ENCODE results near the gene CA10. TPM values are rescaled to one million over a fixed set of nuclear protein-coding genes. Genes with fewer than 3 reads are reported as not detected.

CA10 gene
- total RNA-seq, 4 donors from 2014 or later: 0.96 to 4.1 (median 1.1) TPM; not detected in 1

DNA sequence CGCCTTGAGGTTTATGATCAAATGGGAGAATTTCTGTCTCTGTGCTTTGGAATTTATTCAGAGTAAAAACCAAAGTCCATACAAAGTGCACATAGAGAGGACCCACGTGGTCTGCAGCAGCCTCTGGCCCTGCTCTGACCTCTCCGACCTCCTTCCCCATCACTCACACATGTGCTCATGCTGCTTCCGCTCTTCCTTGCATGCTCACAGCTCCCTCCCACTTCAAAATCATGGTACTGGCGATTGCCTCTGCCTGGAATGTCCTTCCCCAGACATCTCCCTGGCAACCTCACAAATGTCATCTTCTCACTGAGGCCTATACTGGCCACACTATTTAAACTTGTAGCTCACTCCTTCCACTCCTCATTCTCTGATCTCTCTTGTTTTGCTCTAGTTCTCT is 418.0 kb downstream of the CA10 start:
- in situ Hi-C loops (cut with MboI; ENCODE audit: low pct_ligation_motif_present in 1 of 4, low pct_unique_long_range_greater_than_20kb in 1 of 4, low sequenced_read_pairs in 3 of 4): loop anchor here in 2 of 4 donors (10.0 to 25.0 kb wide), 2 partner anchors 64 to 103 kb away; no protein-coding TSS in a partner anchor
- TF ChIP-seq POLR2AphosphoS5 (IDR thresholded peaks at IDR 0.05): no peak
- TF ChIP-seq, protein P1, sequence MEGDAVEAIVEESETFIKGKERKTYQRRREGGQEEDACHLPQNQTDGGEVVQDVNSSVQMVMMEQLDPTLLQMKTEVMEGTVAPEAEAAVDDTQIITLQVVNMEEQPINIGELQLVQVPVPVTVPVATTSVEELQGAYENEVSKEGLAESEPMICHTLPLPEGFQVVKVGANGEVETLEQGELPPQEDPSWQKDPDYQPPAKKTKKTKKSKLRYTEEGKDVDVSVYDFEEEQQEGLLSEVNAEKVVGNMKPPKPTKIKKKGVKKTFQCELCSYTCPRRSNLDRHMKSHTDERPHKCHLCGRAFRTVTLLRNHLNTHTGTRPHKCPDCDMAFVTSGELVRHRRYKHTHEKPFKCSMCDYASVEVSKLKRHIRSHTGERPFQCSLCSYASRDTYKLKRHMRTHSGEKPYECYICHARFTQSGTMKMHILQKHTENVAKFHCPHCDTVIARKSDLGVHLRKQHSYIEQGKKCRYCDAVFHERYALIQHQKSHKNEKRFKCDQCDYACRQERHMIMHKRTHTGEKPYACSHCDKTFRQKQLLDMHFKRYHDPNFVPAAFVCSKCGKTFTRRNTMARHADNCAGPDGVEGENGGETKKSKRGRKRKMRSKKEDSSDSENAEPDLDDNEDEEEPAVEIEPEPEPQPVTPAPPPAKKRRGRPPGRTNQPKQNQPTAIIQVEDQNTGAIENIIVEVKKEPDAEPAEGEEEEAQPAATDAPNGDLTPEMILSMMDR (IDR thresholded peaks at IDR 0.05): no peak
- no peak for TF ChIP-seq POLR2A (IDR thresholded peaks at IDR 0.05)
- no peak for TF ChIP-seq EP300 (IDR thresholded peaks at IDR 0.05; ENCODE audit: low read depth)
- DNase-seq: no peak
- Histone ChIP-seq H3K9me3 (no peaks in the 10 kb centered on the region), H3K36me3 (no peaks in the 10 kb centered on the region), H3K4me3 (no peak overlapping the region), H3K27ac (no peak overlapping the region), H3K27me3 (no peaks in the 10 kb centered on the region), H3K4me1 (peaks cover 0 to 10% (median 3%) of the 10 kb centered on the region in 4 donors)
- intact Hi-C loops (cut with DNase I; ENCODE audit: low total_unique reads): no loop called here
- WGBS, 2 donors (ENCODE audit: low coverage in 1 of 2): 43 to 73% methylated on average over 1 to 5 of the region's 5 CpGs

DNA sequence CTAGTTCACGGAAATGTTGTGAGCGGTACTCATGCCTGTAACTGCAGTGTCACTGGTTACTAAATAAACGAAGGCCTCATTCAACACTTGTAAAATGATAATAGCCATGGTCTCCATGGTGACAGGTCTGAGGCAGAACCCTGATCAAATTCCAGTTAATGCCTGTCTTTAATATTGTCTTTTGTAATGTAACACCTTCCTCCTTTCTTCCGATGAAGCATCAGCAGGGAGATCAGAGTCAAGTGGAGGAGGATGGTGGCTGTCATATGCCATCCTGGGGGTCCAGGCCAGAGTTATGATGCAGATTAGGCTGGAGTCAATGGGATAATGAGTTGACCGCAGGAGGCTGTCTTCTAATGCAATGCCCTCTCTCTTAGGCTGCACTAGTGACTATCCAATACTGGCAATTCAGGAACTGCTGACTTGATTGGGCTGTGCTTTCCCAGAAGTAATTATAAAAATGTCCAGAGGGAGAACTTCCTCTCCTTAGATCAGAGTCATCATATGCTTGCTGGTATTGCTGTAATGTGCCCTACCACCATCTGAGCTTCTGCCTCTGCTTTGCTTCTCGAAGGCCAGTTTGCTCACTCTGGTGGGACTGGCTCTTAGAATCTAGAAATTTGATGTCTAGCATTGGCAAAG is 419.1 kb downstream of the CA10 start:
- no peak overlapping the region for H3K27ac ChIP-seq

DNA sequence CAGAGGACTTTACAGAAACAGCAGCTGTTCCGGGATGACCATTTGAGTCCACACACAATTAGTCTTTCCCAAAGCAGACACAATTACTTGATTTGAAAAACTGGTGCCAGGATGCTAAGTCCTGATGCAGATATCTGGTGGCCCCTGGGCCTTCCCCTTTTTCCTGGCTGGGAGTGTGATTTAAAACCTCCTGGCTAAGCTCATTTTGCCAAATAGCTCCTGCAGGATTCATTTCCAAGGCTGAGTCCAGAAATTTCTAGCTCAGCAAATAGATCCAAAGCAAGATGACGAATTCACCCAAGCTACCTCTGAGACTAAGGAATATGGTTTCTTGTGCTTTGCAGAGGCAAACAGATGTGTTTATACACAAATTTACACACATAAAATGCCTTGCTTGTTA is 422.2 kb downstream of the CA10 start:
- no peak for DNase-seq
- H3K4me1 ChIP-seq: peaks cover 0 to 10% (median 3%) of the 10 kb centered on the region in 4 donors
- H3K27ac ChIP-seq: no peak overlapping the region
- H3K27me3 ChIP-seq: no peaks in the 10 kb centered on the region
- intact Hi-C loops (cut with DNase I; ENCODE audit: low total_unique reads): no loop called here
- WGBS, 2 donors (ENCODE audit: low coverage in 1 of 2): 71 to 83% methylated on average over 1 to 2 of the region's 2 CpGs
- TF ChIP-seq POLR2A (IDR thresholded peaks at IDR 0.05): no peak
- H3K9me3 ChIP-seq: no peaks in the 10 kb centered on the region
- H3K4me3 ChIP-seq: no peak overlapping the region
- no peaks in the 10 kb centered on the region for H3K36me3 ChIP-seq
- in situ Hi-C loops (cut with MboI; ENCODE audit: low pct_ligation_motif_present in 1 of 4, low pct_unique_long_range_greater_than_20kb in 1 of 4, low sequenced_read_pairs in 3 of 4): loop anchor here in 1 of 4 donors (25.0 kb wide), 1 partner anchor 99 kb away; no protein-coding TSS in a partner anchor

More for the DNA sequence above, 419.1 kb downstream of the CA10 start:
- in situ Hi-C loops (cut with MboI; ENCODE audit: low pct_ligation_motif_present in 1 of 4, low pct_unique_long_range_greater_than_20kb in 1 of 4, low sequenced_read_pairs in 3 of 4): loop anchor here in 1 of 4 donors (25.0 kb wide), 1 partner anchor 102 kb away; no protein-coding TSS in a partner anchor
- Histone ChIP-seq H3K27me3 (no peaks in the 10 kb centered on the region), H3K36me3 (no peaks in the 10 kb centered on the region), H3K4me1 (peaks cover 0 to 10% (median 3%) of the 10 kb centered on the region in 4 donors), H3K9me3 (no peaks in the 10 kb centered on the region), H3K4me3 (no peak overlapping the region)
- no peak for DNase-seq
- 39 to 61% methylated on average over 5 to 6 of the region's 6 CpGs for WGBS, 2 donors (ENCODE audit: low coverage in 1 of 2)
- intact Hi-C loops (cut with DNase I; ENCODE audit: low total_unique reads): no loop called here
- TF ChIP-seq POLR2AphosphoS5 (IDR thresholded peaks at IDR 0.05): no peak
- TF ChIP-seq, protein P1 (IDR thresholded peaks at IDR 0.05): no peak
- TF ChIP-seq POLR2A (IDR thresholded peaks at IDR 0.05): no peak
- no peak for TF ChIP-seq EP300 (IDR thresholded peaks at IDR 0.05; ENCODE audit: low read depth)

DNA sequence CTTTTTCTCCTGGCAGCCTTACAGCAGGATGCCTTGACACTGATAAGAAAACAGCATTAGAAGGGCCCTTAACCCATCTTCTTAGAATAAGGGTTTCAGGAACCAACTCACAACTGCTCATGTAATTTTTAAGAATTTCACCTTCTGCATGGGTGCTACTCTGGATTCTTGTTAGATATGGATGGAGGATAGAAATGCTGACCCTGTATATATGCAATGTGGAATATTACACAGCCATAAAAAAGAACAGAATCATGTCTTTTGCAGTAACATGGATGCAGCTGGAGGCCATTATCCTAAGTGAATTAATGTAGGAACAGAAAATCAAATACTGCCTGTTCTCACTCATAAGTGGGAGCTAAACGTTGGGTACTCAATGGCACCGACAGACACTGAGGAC is 423.5 kb downstream of the CA10 start:
- Histone ChIP-seq H3K4me1 (peaks cover 0 to 10% (median 3%) of the 10 kb centered on the region in 4 donors), H3K9me3 (no peaks in the 10 kb centered on the region), H3K4me3 (no peak overlapping the region), H3K27ac (no peak overlapping the region), H3K27me3 (no peaks in the 10 kb centered on the region), H3K36me3 (no peaks in the 10 kb centered on the region)
- TF ChIP-seq EP300 (IDR thresholded peaks at IDR 0.05; ENCODE audit: low read depth) (no peak), POLR2A (IDR thresholded peaks at IDR 0.05) (no peak), POLR2AphosphoS5 (IDR thresholded peaks at IDR 0.05) (no peak)
- TF ChIP-seq, protein P1 (IDR thresholded peaks at IDR 0.05): no peak
- 95% methylated on average over 2 of the region's 2 CpGs; no CpG with 5 or more reads in 1 of the 2 donors for WGBS, 2 donors (ENCODE audit: low coverage in 1 of 2)
- no peak for DNase-seq
- intact Hi-C loops (cut with DNase I; ENCODE audit: low total_unique reads) (no loop called here), in situ Hi-C loops (cut with MboI; ENCODE audit: low pct_ligation_motif_present in 1 of 4, low pct_unique_long_range_greater_than_20kb in 1 of 4, low sequenced_read_pairs in 3 of 4) (loop anchor here in 1 of 4 donors (25.0 kb wide), 1 partner anchor 98 kb away; no protein-coding TSS in a partner anchor)

All from transverse colon (tissue), 4 donors.